ENCODE results near the gene PLCG1. TPM values are rescaled to one million over a fixed set of nuclear protein-coding genes. Genes with fewer than 3 reads are reported as not detected.
"Not testable (repeated sequence)": the region's sequence is repeated elsewhere in the genome, so short reads cannot be mapped to it uniquely, and the experiment has no call there.

PLCG1 gene
- total RNA-seq, 1 experiment from 2014 or later, result 132 TPM

- no peaks in the 10 kb centered on the region for H3K27me3 ChIP-seq (ENCODE audit: control insufficient read depth, insufficient read depth, low read length)
- H3K4me3 ChIP-seq (ENCODE audit: insufficient read depth, low read depth, low read length), result no peak overlapping the region
- no peak for DNase-seq
- H3K36me3 ChIP-seq (replicated peaks; ENCODE audit: control insufficient read depth, insufficient read depth, low read length), result peaks cover 49% of the 10 kb centered on the region
These were observed 20.9 kb upstream of the PLCG1 start for GRCh38 chr20:41116282-41116956.

- H3K4me3 ChIP-seq (ENCODE audit: insufficient read depth, low read depth, low read length); H3K27me3 ChIP-seq (ENCODE audit: control insufficient read depth, insufficient read depth, low read length); DNase-seq: not testable (repeated sequence)
- H3K36me3 ChIP-seq (replicated peaks; ENCODE audit: control insufficient read depth, insufficient read depth, low read length), result peaks cover 56% of the 10 kb centered on the region
These were observed 19.2 kb upstream of the PLCG1 start for GRCh38 chr20:41118159-41118558.

- no peak for DNase-seq
- peaks cover 56% of the 10 kb centered on the region for H3K36me3 ChIP-seq (replicated peaks; ENCODE audit: control insufficient read depth, insufficient read depth, low read length)
- H3K4me3 ChIP-seq (ENCODE audit: insufficient read depth, low read depth, low read length), result no peak overlapping the region
- no peaks in the 10 kb centered on the region for H3K27me3 ChIP-seq (ENCODE audit: control insufficient read depth, insufficient read depth, low read length)
These were observed 18.7 kb upstream of the PLCG1 start for GRCh38 chr20:41118632-41119031.

- H3K27me3 ChIP-seq (ENCODE audit: control insufficient read depth, insufficient read depth, low read length), result no peaks in the 10 kb centered on the region
- no peak for DNase-seq
- peaks cover 50% of the 10 kb centered on the region for H3K36me3 ChIP-seq (replicated peaks; ENCODE audit: control insufficient read depth, insufficient read depth, low read length)
- no peak overlapping the region for H3K4me3 ChIP-seq (ENCODE audit: insufficient read depth, low read depth, low read length)
These were observed 17.5 kb upstream of the PLCG1 start for GRCh38 chr20:41119614-41120561.

GRCh38 chr20:41121399-41121798 lies 15.9 kb upstream of the PLCG1 start:
- peaks cover 44% of the 10 kb centered on the region for H3K36me3 ChIP-seq (replicated peaks; ENCODE audit: control insufficient read depth, insufficient read depth, low read length)
- H3K4me3 ChIP-seq (ENCODE audit: insufficient read depth, low read depth, low read length), result no peak overlapping the region
- H3K27me3 ChIP-seq (ENCODE audit: control insufficient read depth, insufficient read depth, low read length), result no peaks in the 10 kb centered on the region
- DNase-seq, result no peak

- DNase-seq, result no peak
- no peak overlapping the region for H3K4me3 ChIP-seq (ENCODE audit: insufficient read depth, low read depth, low read length)
- no peaks in the 10 kb centered on the region for H3K27me3 ChIP-seq (ENCODE audit: control insufficient read depth, insufficient read depth, low read length)
- H3K36me3 ChIP-seq (replicated peaks; ENCODE audit: control insufficient read depth, insufficient read depth, low read length), result peaks cover 41% of the 10 kb centered on the region
These were observed 13.7 kb upstream of the PLCG1 start for GRCh38 chr20:41123631-41124030.

GRCh38 chr20:41124451-41125094 lies 12.8 kb upstream of the PLCG1 start:
- no peak overlapping the region for H3K4me3 ChIP-seq (ENCODE audit: insufficient read depth, low read depth, low read length)
- DNase-seq, result no peak
- H3K27me3 ChIP-seq (ENCODE audit: control insufficient read depth, insufficient read depth, low read length), result no peaks in the 10 kb centered on the region
- peaks cover 37% of the 10 kb centered on the region for H3K36me3 ChIP-seq (replicated peaks; ENCODE audit: control insufficient read depth, insufficient read depth, low read length)

- Histone ChIP-seq H3K4me3 (ENCODE audit: insufficient read depth, low read depth, low read length) (no peak overlapping the region), H3K27me3 (ENCODE audit: control insufficient read depth, insufficient read depth, low read length) (no peaks in the 10 kb centered on the region), H3K36me3 (replicated peaks; ENCODE audit: control insufficient read depth, insufficient read depth, low read length) (peaks cover 29% of the 10 kb centered on the region)
- no peak for DNase-seq
These were observed 11.5 kb upstream of the PLCG1 start for GRCh38 chr20:41125530-41126457.

GRCh38 chr20:41126719-41127118 lies 10.6 kb upstream of the PLCG1 start:
- no peak for DNase-seq
- Histone ChIP-seq H3K36me3 (replicated peaks; ENCODE audit: control insufficient read depth, insufficient read depth, low read length) (peaks cover 20% of the 10 kb centered on the region), H3K4me3 (ENCODE audit: insufficient read depth, low read depth, low read length) (no peak overlapping the region), H3K27me3 (ENCODE audit: control insufficient read depth, insufficient read depth, low read length) (no peaks in the 10 kb centered on the region)

GRCh38 chr20:41128317-41128716 lies 9.0 kb upstream of the PLCG1 start:
- not testable (repeated sequence) for H3K36me3 ChIP-seq (replicated peaks; ENCODE audit: control insufficient read depth, insufficient read depth, low read length); H3K27me3 ChIP-seq (ENCODE audit: control insufficient read depth, insufficient read depth, low read length); H3K4me3 ChIP-seq (ENCODE audit: insufficient read depth, low read depth, low read length); DNase-seq

GRCh38 chr20:41131594-41132387 lies 5.6 kb upstream of the PLCG1 start:
- no peak overlapping the region for H3K4me3 ChIP-seq (ENCODE audit: insufficient read depth, low read depth, low read length)
- H3K27me3 ChIP-seq (ENCODE audit: control insufficient read depth, insufficient read depth, low read length), result no peaks in the 10 kb centered on the region
- no peaks in the 10 kb centered on the region for H3K36me3 ChIP-seq (replicated peaks; ENCODE audit: control insufficient read depth, insufficient read depth, low read length)
- DNase-seq, result no peak

GRCh38 chr20:41132388-41132775 lies 5.0 kb upstream of the PLCG1 start:
- not testable (repeated sequence) for H3K4me3 ChIP-seq (ENCODE audit: insufficient read depth, low read depth, low read length); DNase-seq; H3K36me3 ChIP-seq (replicated peaks; ENCODE audit: control insufficient read depth, insufficient read depth, low read length); H3K27me3 ChIP-seq (ENCODE audit: control insufficient read depth, insufficient read depth, low read length)

GRCh38 chr20:41133709-41134361 lies 3.5 kb upstream of the PLCG1 start:
- no peak for DNase-seq

More at GRCh38 chr20:41133709-41134361, 3.5 kb upstream of the PLCG1 start:
- H3K27me3 ChIP-seq (ENCODE audit: control insufficient read depth, insufficient read depth, low read length), result no peaks in the 10 kb centered on the region
- no peak overlapping the region for H3K4me3 ChIP-seq (ENCODE audit: insufficient read depth, low read depth, low read length)
- H3K36me3 ChIP-seq (replicated peaks; ENCODE audit: control insufficient read depth, insufficient read depth, low read length), result no peaks in the 10 kb centered on the region; the same call in 1 of the 2 replicates
